Breast epithelium (tissue), 4 donors: ENCODE results near the gene SETD3. TPM values are rescaled to one million over a fixed set of nuclear protein-coding genes. Genes with fewer than 3 reads are reported as not detected.
A peak's percentile ranks its signal among the peaks of the same experiment; 100 is the strongest.

Experiments
- DNase-seq, 2 donors: peaks; one replicate each; pipeline ENCODE4 v3.0.0-alpha.2; 2019; ENCODE audit warnings: low spot score in 2 of 2
- H3K27ac ChIP-seq, 2 donors: fragments of 200-600 bp; sonication (generic) in 1 of 2; one replicate each; pipeline ENCODE4 v1.5.1; 2016 to 2019; ENCODE audit warnings: mild to moderate bottlenecking in 1 of 2
- H3K27me3 ChIP-seq, 2 donors: fragments of 200-600 bp; sonication (generic) in 1 of 2; one replicate each; pipeline versions ENCODE4 v1.5.1 to v1.6.0; 2017 to 2019; ENCODE audit warnings: control low read depth in 1 of 2, mild to moderate bottlenecking in 1 of 2
- H3K36me3 ChIP-seq: fragments of 200-600 bp; one replicate; pipeline ENCODE4 v1.5.1; 2019
- H3K4me1 ChIP-seq, 2 donors: fragments of 200-600 bp; sonication (generic); one replicate each; pipeline ENCODE4 v1.5.1; 2016 to 2019; ENCODE audit warnings: control low read depth in 1 of 2
- H3K4me3 ChIP-seq, 3 donors: fragments of 200-600 bp; sonication (generic); 1 replicate in 2 of 3; 2 replicates in 1 of 3; pipeline ENCODE4 v1.5.1; 2016 to 2019; ENCODE audit warnings: mild to moderate bottlenecking in 3 of 3, moderate library complexity in 2 of 3
- H3K9me3 ChIP-seq, 2 donors: fragments of 200-600 bp; sonication (generic) in 1 of 2; one replicate each; pipeline ENCODE4 v1.5.1; 2016 to 2019; ENCODE audit warnings: control low read depth in 1 of 2
- CTCF ChIP-seq, 3 donors: fragments of 450-650 bp; IDR thresholded peaks; one replicate each; pipeline ENCODE4 v1.5.1; 2016 to 2017; ENCODE audit warnings: antibody characterized with exemption in 3 of 3, mild to moderate bottlenecking in 3 of 3, moderate library complexity in 3 of 3
- POLR2A ChIP-seq: fragments of 450-650 bp; IDR thresholded peaks from one replicate; pipeline ENCODE4 v1.6.1; 2016; ENCODE audit warnings: antibody characterized with exemption, mild to moderate bottlenecking, moderate library complexity
- POLR2AphosphoS5 ChIP-seq, 3 donors: sonication (generic); formaldehyde crosslinking; IDR thresholded peaks; one replicate each; pipeline ENCODE4 v1.6.1; 2017; ENCODE audit warnings: antibody characterized with exemption in 3 of 3
- intact Hi-C: fragments of 100-400 bp; cut with DNase I; formaldehyde crosslinking; loops from one replicate; pipeline ENCODE4 v1.15.1; 2023; ENCODE audit warnings: low total_unique reads
- total RNA-seq, 3 donors: library from RNA; depleted of rRNA; stranded (reverse); fragments of >200 nt; gene quantifications; one replicate each; pipeline ENCODE4 v1.1.0, GENCODE V29; 2016

SETD3 gene
- total RNA-seq, 3 donors from 2014 or later, result 79.0 to 101 (median 89.9) TPM

- H3K27ac ChIP-seq, result no peak overlapping the region
- H3K4me3 ChIP-seq, result no peak overlapping the region
- intact Hi-C loops, result no loop called here
- no peaks in the 10 kb centered on the region for H3K36me3 ChIP-seq
- no peak for TF ChIP-seq CTCF (IDR thresholded peaks at IDR 0.05)
- TF ChIP-seq POLR2AphosphoS5 (IDR thresholded peaks at IDR 0.05), result no peak
- no peak for TF ChIP-seq POLR2A
- DNase-seq, result no peak
- peaks cover 0 to 9% of the 10 kb centered on the region in 2 donors for H3K4me1 ChIP-seq
- H3K27me3 ChIP-seq, result no peaks in the 10 kb centered on the region
- H3K9me3 ChIP-seq, result peaks cover 0 to 5% of the 10 kb centered on the region in 2 donors
Measured at GRCh38 chr14:99426813-99427346, 53.8 kb downstream of the SETD3 start.

GRCh38 chr14:99426265-99426664, 54.4 kb downstream of the SETD3 start:
- Histone ChIP-seq H3K27me3 (no peaks in the 10 kb centered on the region), H3K36me3 (no peaks in the 10 kb centered on the region), H3K9me3 (peaks cover 0 to 5% of the 10 kb centered on the region in 2 donors), H3K4me3 (no peak overlapping the region), H3K4me1 (peaks cover 0 to 9% of the 10 kb centered on the region in 2 donors), H3K27ac (no peak overlapping the region)
- no peak for DNase-seq
- intact Hi-C loops, result no loop called here
- no peak for TF ChIP-seq POLR2A
- TF ChIP-seq POLR2AphosphoS5 (IDR thresholded peaks at IDR 0.05), result no peak
- TF ChIP-seq CTCF (IDR thresholded peaks at IDR 0.05), result no peak

- Histone ChIP-seq H3K27me3 (no peaks in the 10 kb centered on the region), H3K4me1 (peaks cover 0 to 9% of the 10 kb centered on the region in 2 donors), H3K4me3 (no peak overlapping the region), H3K36me3 (no peaks in the 10 kb centered on the region), H3K9me3 (peaks cover 0 to 5% of the 10 kb centered on the region in 2 donors), H3K27ac (no peak overlapping the region)
- peak in 1 of 2 donors; percentile 30 for DNase-seq
- intact Hi-C loops, result no loop called here
- TF ChIP-seq POLR2AphosphoS5 (IDR thresholded peaks at IDR 0.05) (no peak), CTCF (IDR thresholded peaks at IDR 0.05) (no peak), POLR2A (no peak)
Measured at GRCh38 chr14:99425272-99425681, 55.4 kb downstream of the SETD3 start.

GRCh38 chr14:99424306-99424877, 56.3 kb downstream of the SETD3 start:
- H3K27me3 ChIP-seq, result no peaks in the 10 kb centered on the region
- H3K4me1 ChIP-seq, result peaks cover 0 to 9% of the 10 kb centered on the region in 2 donors
- intact Hi-C loops, result no loop called here
- DNase-seq, result no peak
- H3K36me3 ChIP-seq, result no peaks in the 10 kb centered on the region
- peaks cover 0 to 5% of the 10 kb centered on the region in 2 donors for H3K9me3 ChIP-seq
- no peak overlapping the region for H3K4me3 ChIP-seq
- TF ChIP-seq CTCF (IDR thresholded peaks at IDR 0.05) (no peak), POLR2A (no peak), POLR2AphosphoS5 (IDR thresholded peaks at IDR 0.05) (no peak)
- no peak overlapping the region for H3K27ac ChIP-seq

- DNase-seq, result no peak
- TF ChIP-seq CTCF (IDR thresholded peaks at IDR 0.05), result no peak
- no peak for TF ChIP-seq POLR2A
- no peak for TF ChIP-seq POLR2AphosphoS5 (IDR thresholded peaks at IDR 0.05)
- intact Hi-C loops, result no loop called here
Measured at GRCh38 chr14:99423434-99423833, 57.2 kb downstream of the SETD3 start.

More at GRCh38 chr14:99423434-99423833, 57.2 kb downstream of the SETD3 start:
- no peaks in the 10 kb centered on the region for H3K9me3 ChIP-seq
- H3K27me3 ChIP-seq, result no peaks in the 10 kb centered on the region
- H3K27ac ChIP-seq, result no peak overlapping the region
- H3K4me1 ChIP-seq, result peaks cover 0 to 9% of the 10 kb centered on the region in 2 donors
- H3K36me3 ChIP-seq, result no peaks in the 10 kb centered on the region
- H3K4me3 ChIP-seq, result no peak overlapping the region
